ENCODE results near the gene CYP24A1.

The CYP24A1 gene

GRCh38 chr20:54214566-54214965 is 40.8 kb upstream of the CYP24A1 start:
- no peaks in the 10 kb centered on the region for H4K20me1 ChIP-seq (ENCODE audit: control insufficient read depth, insufficient read depth, low read depth, low read length)
- TF ChIP-seq, protein P1, sequence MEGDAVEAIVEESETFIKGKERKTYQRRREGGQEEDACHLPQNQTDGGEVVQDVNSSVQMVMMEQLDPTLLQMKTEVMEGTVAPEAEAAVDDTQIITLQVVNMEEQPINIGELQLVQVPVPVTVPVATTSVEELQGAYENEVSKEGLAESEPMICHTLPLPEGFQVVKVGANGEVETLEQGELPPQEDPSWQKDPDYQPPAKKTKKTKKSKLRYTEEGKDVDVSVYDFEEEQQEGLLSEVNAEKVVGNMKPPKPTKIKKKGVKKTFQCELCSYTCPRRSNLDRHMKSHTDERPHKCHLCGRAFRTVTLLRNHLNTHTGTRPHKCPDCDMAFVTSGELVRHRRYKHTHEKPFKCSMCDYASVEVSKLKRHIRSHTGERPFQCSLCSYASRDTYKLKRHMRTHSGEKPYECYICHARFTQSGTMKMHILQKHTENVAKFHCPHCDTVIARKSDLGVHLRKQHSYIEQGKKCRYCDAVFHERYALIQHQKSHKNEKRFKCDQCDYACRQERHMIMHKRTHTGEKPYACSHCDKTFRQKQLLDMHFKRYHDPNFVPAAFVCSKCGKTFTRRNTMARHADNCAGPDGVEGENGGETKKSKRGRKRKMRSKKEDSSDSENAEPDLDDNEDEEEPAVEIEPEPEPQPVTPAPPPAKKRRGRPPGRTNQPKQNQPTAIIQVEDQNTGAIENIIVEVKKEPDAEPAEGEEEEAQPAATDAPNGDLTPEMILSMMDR (IDR thresholded peaks at IDR 0.05; ENCODE audit: low read depth, low read length, poor library complexity, severe bottlenecking), result no peak
- no peak for TF ChIP-seq EZH2phosphoT487 (IDR thresholded peaks at IDR 0.05; ENCODE audit: borderline replicate concordance, low read length)
- no peaks in the 10 kb centered on the region; the same call in 1 of the 2 replicates for H3F3A ChIP-seq (ENCODE audit: control insufficient read depth, insufficient read depth)
- H3K9me3 ChIP-seq (ENCODE audit: control insufficient read depth, insufficient read depth, low read length), result no peaks in the 10 kb centered on the region
- H3K4me2 ChIP-seq (ENCODE audit: low read length), result no peak overlapping the region
- H3K79me2 ChIP-seq (ENCODE audit: control insufficient read depth, low read length), result peaks cover 36% of the 10 kb centered on the region
- H3K27me3 ChIP-seq (ENCODE audit: control insufficient read depth, low read length), result no peaks in the 10 kb centered on the region
- H3K36me3 ChIP-seq (ENCODE audit: control insufficient read depth, low read length), result peaks cover 18% of the 10 kb centered on the region
- no peaks in the 10 kb centered on the region for H3K9me2 ChIP-seq (replicated peaks; ENCODE audit: control insufficient read depth, low read length)
- no peak overlapping the region for H3K27ac ChIP-seq (ENCODE audit: low read depth, low read length)
- H3K4me3 ChIP-seq (ENCODE audit: low read length), result no peak overlapping the region
- H3K4me1 ChIP-seq (ENCODE audit: control insufficient read depth, low read length), result peaks cover 2% of the 10 kb centered on the region

- peaks cover 53% of the 10 kb centered on the region for H3K79me2 ChIP-seq (ENCODE audit: control insufficient read depth, low read length)
- H3K27ac ChIP-seq (ENCODE audit: low read depth, low read length), result no peak overlapping the region
- H3K4me1 ChIP-seq (ENCODE audit: control insufficient read depth, low read length), result peaks cover 12% of the 10 kb centered on the region
- H3F3A ChIP-seq (ENCODE audit: control insufficient read depth, insufficient read depth), result no peaks in the 10 kb centered on the region
- TF ChIP-seq, protein P1 (IDR thresholded peaks at IDR 0.05; ENCODE audit: low read depth, low read length, poor library complexity, severe bottlenecking), result no peak
- no peak for TF ChIP-seq EZH2phosphoT487 (IDR thresholded peaks at IDR 0.05; ENCODE audit: borderline replicate concordance, low read length)
- H3K9me2 ChIP-seq (replicated peaks; ENCODE audit: control insufficient read depth, low read length), result no peaks in the 10 kb centered on the region
- H3K9me3 ChIP-seq (ENCODE audit: control insufficient read depth, insufficient read depth, low read length), result no peaks in the 10 kb centered on the region
- no peak overlapping the region for H3K4me2 ChIP-seq (ENCODE audit: low read length)
- no peak overlapping the region for H3K4me3 ChIP-seq (ENCODE audit: low read length)
- peaks cover 18% of the 10 kb centered on the region for H3K36me3 ChIP-seq (ENCODE audit: control insufficient read depth, low read length)
- no peaks in the 10 kb centered on the region for H4K20me1 ChIP-seq (ENCODE audit: control insufficient read depth, insufficient read depth, low read depth, low read length)
- no peaks in the 10 kb centered on the region for H3K27me3 ChIP-seq (ENCODE audit: control insufficient read depth, low read length)
Observed at GRCh38 chr20:54212871-54213270, 39.1 kb upstream of the CYP24A1 start.

- TF ChIP-seq EZH2phosphoT487 (IDR thresholded peaks at IDR 0.05; ENCODE audit: borderline replicate concordance, low read length), result no peak
- TF ChIP-seq, protein P1 (IDR thresholded peaks at IDR 0.05; ENCODE audit: low read depth, low read length, poor library complexity, severe bottlenecking), result no peak
- peaks cover 16% of the 10 kb centered on the region for H3K36me3 ChIP-seq (ENCODE audit: control insufficient read depth, low read length)
- H3K27ac ChIP-seq (ENCODE audit: low read depth, low read length), result no peak overlapping the region
- no peaks in the 10 kb centered on the region for H3K9me2 ChIP-seq (replicated peaks; ENCODE audit: control insufficient read depth, low read length)
- H3K9me3 ChIP-seq (ENCODE audit: control insufficient read depth, insufficient read depth, low read length), result no peaks in the 10 kb centered on the region
- H4K20me1 ChIP-seq (ENCODE audit: control insufficient read depth, insufficient read depth, low read depth, low read length), result no peaks in the 10 kb centered on the region
- H3K4me1 ChIP-seq (ENCODE audit: control insufficient read depth, low read length), result peaks cover 12% of the 10 kb centered on the region
- H3F3A ChIP-seq (ENCODE audit: control insufficient read depth, insufficient read depth), result no peaks in the 10 kb centered on the region
- no peak overlapping the region for H3K4me2 ChIP-seq (ENCODE audit: low read length)
- no peak overlapping the region for H3K4me3 ChIP-seq (ENCODE audit: low read length)
- peaks cover 55% of the 10 kb centered on the region for H3K79me2 ChIP-seq (ENCODE audit: control insufficient read depth, low read length)
- no peaks in the 10 kb centered on the region for H3K27me3 ChIP-seq (ENCODE audit: control insufficient read depth, low read length)
Observed at GRCh38 chr20:54212226-54212625, 38.4 kb upstream of the CYP24A1 start.
